GM12891 (cell line): ENCODE measurements around the gene TMEM185B.

Experiments
- POLR2A ChIP-seq: IDR thresholded peaks from 2 replicates; pipeline ENCODE4 v1.6.1; 2011; ENCODE audit warnings: low read depth, low read length, control low read depth
- POLR2AphosphoS5 ChIP-seq: IDR thresholded peaks from 2 replicates; pipeline ENCODE4 v1.6.1; 2011; ENCODE audit warnings: low read depth, low read length, control low read depth
- SPI1 ChIP-seq: IDR thresholded peaks from 2 replicates; pipeline ENCODE4 v1.6.1; 2011; ENCODE audit warnings: low read depth, low read length, control low read depth
- TAF1 ChIP-seq: IDR thresholded peaks from 2 replicates; pipeline ENCODE4 v1.6.1; 2011; ENCODE audit warnings: low read depth, low read length, control low read depth

- TF ChIP-seq POLR2AphosphoS5 (no peak), POLR2A (no peak), SPI1 (no peak), TAF1 (no peak)
These were observed 790 bp downstream of the TMEM185B start for GRCh38 chr2:120222186-120223033.
